Measurements from ENCODE around the gene TH.

- TF ChIP-seq RAD21 (conservative IDR thresholded peaks at IDR 0.05 in 1 of 2, IDR thresholded peaks at IDR 0.05 in 1 of 2): no peak
- no peak for TF ChIP-seq CTCF (IDR thresholded peaks at IDR 0.05)
- no peak for TF ChIP-seq EP300 (IDR thresholded peaks at IDR 0.05)
- TF ChIP-seq USF2 (IDR thresholded peaks at IDR 0.05): no peak
- TF ChIP-seq RFX5 (IDR thresholded peaks at IDR 0.05): no peak
- TF ChIP-seq HDAC2 (IDR thresholded peaks at IDR 0.05): no peak
- no peak for TF ChIP-seq ZFP36 (IDR thresholded peaks at IDR 0.05; ENCODE audit: borderline replicate concordance, partially characterized antibody)
Measured at GRCh38 chr11:2176389-2176900, 4.8 kb upstream of the TH start.

All from A549 (cell line).